ENCODE measurements around the gene CCDC88A.

CCDC88A gene

GRCh38 chr2:55415300-55415699, 4.4 kb downstream of the CCDC88A start:
- H3K79me2 ChIP-seq (ENCODE audit: low read length), result peaks cover 10% of the 10 kb centered on the region; the same call in 1 of the 2 replicates
- H3K36me3 ChIP-seq (replicated peaks; ENCODE audit: low read depth, low read length), result peaks cover 4% of the 10 kb centered on the region
- peaks cover 37% of the 10 kb centered on the region for H3K4me1 ChIP-seq (ENCODE audit: low read length)
- H3K9me3 ChIP-seq (ENCODE audit: insufficient read depth, low read length), result no peaks in the 10 kb centered on the region
- no peak overlapping the region for H2AFZ ChIP-seq (ENCODE audit: low read depth, low read length)
- H3K27ac ChIP-seq (ENCODE audit: low read length), result no peak overlapping the region
- 0 out of 2 replicates have a peak, but pooled peaks cover 4% of the 10 kb centered on the region for H4K20me1 ChIP-seq (ENCODE audit: insufficient read depth, low read length)
- no peak overlapping the region for H3K4me3 ChIP-seq (ENCODE audit: low read length)
- TF ChIP-seq EZH2phosphoT487 (IDR thresholded peaks at IDR 0.05; ENCODE audit: low read depth), result no peak
- TF ChIP-seq CTCF (IDR thresholded peaks at IDR 0.05; ENCODE audit: low read depth, low read length), result no peak
- no peaks in the 10 kb centered on the region for H3K27me3 ChIP-seq (ENCODE audit: low read depth, low read length)
- H3K4me2 ChIP-seq (ENCODE audit: low read length), result no peak overlapping the region
- no peak overlapping the region for H3K9ac ChIP-seq (ENCODE audit: low read length)

GRCh38 chr2:55408918-55409868, 10.5 kb downstream of the CCDC88A start:
- no peak overlapping the region for H3K9ac ChIP-seq (ENCODE audit: low read length)
- H3K4me2 ChIP-seq (ENCODE audit: low read length), result no peak overlapping the region
- no peak overlapping the region for H2AFZ ChIP-seq (ENCODE audit: low read depth, low read length)
- no peaks in the 10 kb centered on the region for H3K9me3 ChIP-seq (ENCODE audit: insufficient read depth, low read length)
- H3K27me3 ChIP-seq (ENCODE audit: low read depth, low read length), result no peaks in the 10 kb centered on the region
- no peak overlapping the region for H3K27ac ChIP-seq (ENCODE audit: low read length)
- 0 out of 2 replicates have a peak, but pooled peaks cover 4% of the 10 kb centered on the region for H4K20me1 ChIP-seq (ENCODE audit: insufficient read depth, low read length)
- no peaks in the 10 kb centered on the region for H3K79me2 ChIP-seq (ENCODE audit: low read length)
- no peak overlapping the region for H3K4me3 ChIP-seq (ENCODE audit: low read length)
- TF ChIP-seq CTCF (IDR thresholded peaks at IDR 0.05; ENCODE audit: low read depth, low read length) (no peak), EZH2phosphoT487 (IDR thresholded peaks at IDR 0.05; ENCODE audit: low read depth) (no peak)
- peaks cover 8% of the 10 kb centered on the region for H3K36me3 ChIP-seq (replicated peaks; ENCODE audit: low read depth, low read length)
- peaks cover under 1% of the 10 kb centered on the region; the same call in 1 of the 2 replicates for H3K4me1 ChIP-seq (ENCODE audit: low read length)

GRCh38 chr2:55408098-55408882, 11.4 kb downstream of the CCDC88A start:
- Histone ChIP-seq H3K27me3 (ENCODE audit: low read depth, low read length) (no peaks in the 10 kb centered on the region), H3K4me3 (ENCODE audit: low read length) (no peak overlapping the region), H3K9ac (ENCODE audit: low read length) (no peak overlapping the region), H3K36me3 (replicated peaks; ENCODE audit: low read depth, low read length) (peaks cover 8% of the 10 kb centered on the region), H3K4me2 (ENCODE audit: low read length) (no peak overlapping the region), H3K79me2 (ENCODE audit: low read length) (no peaks in the 10 kb centered on the region), H4K20me1 (ENCODE audit: insufficient read depth, low read length) (0 out of 2 replicates have a peak, but pooled peaks cover 4% of the 10 kb centered on the region), H3K4me1 (ENCODE audit: low read length) (peaks cover 8% of the 10 kb centered on the region; the same call in 1 of the 2 replicates), H2AFZ (ENCODE audit: low read depth, low read length) (no peak overlapping the region), H3K9me3 (ENCODE audit: insufficient read depth, low read length) (no peaks in the 10 kb centered on the region), H3K27ac (ENCODE audit: low read length) (no peak overlapping the region)
- TF ChIP-seq CTCF (IDR thresholded peaks at IDR 0.05; ENCODE audit: low read depth, low read length) (no peak), EZH2phosphoT487 (IDR thresholded peaks at IDR 0.05; ENCODE audit: low read depth) (no peak)

GRCh38 chr2:55405116-55405515, 14.5 kb downstream of the CCDC88A start:
- no peak overlapping the region for H3K4me3 ChIP-seq (ENCODE audit: low read length)
- H4K20me1 ChIP-seq (ENCODE audit: insufficient read depth, low read length), result no peaks in the 10 kb centered on the region
- TF ChIP-seq CTCF (IDR thresholded peaks at IDR 0.05; ENCODE audit: low read depth, low read length) (no peak), EZH2phosphoT487 (IDR thresholded peaks at IDR 0.05; ENCODE audit: low read depth) (no peak)
- no peak overlapping the region for H3K27ac ChIP-seq (ENCODE audit: low read length)
- peaks cover 4% of the 10 kb centered on the region for H3K36me3 ChIP-seq (replicated peaks; ENCODE audit: low read depth, low read length)
- H3K4me2 ChIP-seq (ENCODE audit: low read length), result no peak overlapping the region
- H3K4me1 ChIP-seq (ENCODE audit: low read length), result peaks cover 13% of the 10 kb centered on the region
- no peaks in the 10 kb centered on the region for H3K79me2 ChIP-seq (ENCODE audit: low read length)
- H2AFZ ChIP-seq (ENCODE audit: low read depth, low read length), result no peak overlapping the region
- no peak overlapping the region for H3K9ac ChIP-seq (ENCODE audit: low read length)
- H3K27me3 ChIP-seq (ENCODE audit: low read depth, low read length), result no peaks in the 10 kb centered on the region
- no peaks in the 10 kb centered on the region for H3K9me3 ChIP-seq (ENCODE audit: insufficient read depth, low read length)

Data from OCI-LY3 (cell line).